SK-N-SH (cell line): ENCODE results near the gene PARP12. TPM values are rescaled to one million over a fixed set of nuclear protein-coding genes. Genes with fewer than 3 reads are reported as not detected.

ENCODE experiments used
- CTCF ChIA-PET: fragments of 300-600, 350-600 bp; formaldehyde crosslinking; extraction: SDS; loops from one replicate; lab custom pipeline; 2021; lab: Yijun Ruan, JAX
- POLR2A ChIA-PET: fragments of 350-600 bp; sonication (Branson Sonifier 250); formaldehyde crosslinking; extraction: SDS; loops from one replicate; lab custom pipeline; 2020; ENCODE audit warnings: antibody characterized with exemption, inconsistent platforms; lab: Yijun Ruan, JAX
- DNase-seq: peaks from one replicate; pipeline ENCODE4 v3.0.0; 2012
- H2AFZ ChIP-seq: fragments of 200-600 bp; sonication (generic); 2 replicates; pipeline ENCODE4 v1.8.1; 2016; ENCODE audit warnings: antibody characterized with exemption, mild to moderate bottlenecking, low read depth
- H3F3A ChIP-seq: fragments of 200-600 bp; sonication (generic); replicated peaks from 2 replicates; pipeline ENCODE3; 2016; ENCODE audit warnings: antibody characterized with exemption, mild to moderate bottlenecking; ENCODE audit not compliant: insufficient read depth
- H3K27ac ChIP-seq, 2 experiments: fragments of 200-500 bp in 1 of 2; fragments of 200-600 bp in 1 of 2; sonication (Bioruptor generic) in 1 of 2; sonication (generic), shearing (Covaris generic) in 1 of 2; 2 replicates each; pipeline versions ENCODE4 v1.5.1 to v1.6.1; 2014 to 2016; ENCODE audit warnings: low read depth in 2 of 2, inconsistent platforms in 1 of 2, low read length in 1 of 2, mild to moderate bottlenecking in 1 of 2, mixed read lengths in 1 of 2
- H3K27me3 ChIP-seq: fragments of 200-600 bp; sonication (generic), shearing (Covaris generic); 2 replicates; pipeline ENCODE4 v1.6.1; 2016; ENCODE audit warnings: mixed run types; ENCODE audit not compliant: insufficient read depth
- H3K36me3 ChIP-seq, 2 experiments: fragments of 200-500 bp in 1 of 2; fragments of 200-600 bp in 1 of 2; sonication (Bioruptor generic) in 1 of 2; sonication (generic) in 1 of 2; replicated peaks in 1 of 2; 2 replicates each; pipeline versions ENCODE3 to v1.5.1; 2014 to 2016; ENCODE audit warnings: low read length in 1 of 2, mild to moderate bottlenecking in 1 of 2; ENCODE audit not compliant: insufficient read depth in 2 of 2, control insufficient read depth in 1 of 2
- H3K4me1 ChIP-seq, 2 experiments: fragments of 200-500 bp in 1 of 2; fragments of 200-600 bp in 1 of 2; sonication (Bioruptor generic) in 1 of 2; sonication (generic), shearing (Covaris generic) in 1 of 2; 2 replicates each; pipeline versions ENCODE4 v1.5.1 to v1.6.1; 2014 to 2016; ENCODE audit warnings: low read depth in 1 of 2, low read length in 1 of 2, mixed run types in 1 of 2; ENCODE audit not compliant: insufficient read depth in 2 of 2, control insufficient read depth in 1 of 2
- H3K4me2 ChIP-seq: fragments of 200-600 bp; sonication (generic), shearing (Covaris generic); 2 replicates; pipeline ENCODE4 v1.6.1; 2017; ENCODE audit warnings: mixed run types
- H3K4me3 ChIP-seq, 2 experiments: fragments of 200-500 bp in 1 of 2; fragments of 200-600 bp in 1 of 2; sonication (Bioruptor generic) in 1 of 2; sonication (generic), shearing (Covaris generic) in 1 of 2; 2 replicates each; pipeline versions ENCODE4 v1.5.1 to v1.8.1; 2014 to 2016; ENCODE audit warnings: low read depth in 2 of 2, inconsistent platforms in 1 of 2, low read length in 1 of 2, mild to moderate bottlenecking in 1 of 2, mixed read lengths in 1 of 2, moderate library complexity in 1 of 2
- H3K79me2 ChIP-seq: fragments of 200-600 bp; sonication (generic); 2 replicates; pipeline ENCODE4 v1.8.1; 2017; ENCODE audit warnings: mild to moderate bottlenecking; ENCODE audit not compliant: insufficient read depth
- H3K9ac ChIP-seq: fragments of 200-600 bp; sonication (generic); 2 replicates; pipeline ENCODE4 v1.6.1; 2017; ENCODE audit warnings: mixed run types
- H3K9me2 ChIP-seq: fragments of 200-600 bp; sonication (generic); 2 replicates; pipeline ENCODE4 v1.6.1; 2017; ENCODE audit warnings: mixed run types
- H3K9me3 ChIP-seq: fragments of 200-600 bp; sonication (generic); 2 replicates; pipeline ENCODE4 v1.6.1; 2017; ENCODE audit warnings: mixed run types, mild to moderate bottlenecking, moderate library complexity
- H4K20me1 ChIP-seq: fragments of 200-600 bp; sonication (generic); 2 replicates; pipeline ENCODE4 v1.6.1; 2017; ENCODE audit warnings: mild to moderate bottlenecking, mixed run types; ENCODE audit not compliant: insufficient read depth
- CHD2 ChIP-seq: fragments of 150-350 bp; IDR thresholded peaks from 2 replicates; pipeline ENCODE4 v1.6.1; 2018; ENCODE audit warnings: low read length; ENCODE audit not compliant: partially characterized antibody
- ELF1 ChIP-seq: IDR thresholded peaks from 2 replicates; pipeline ENCODE4 v1.4.0; 2012
- FOSL2 ChIP-seq: IDR thresholded peaks from 2 replicates; pipeline ENCODE4 v1.4.0; 2012; ENCODE audit warnings: low read depth, mild to moderate bottlenecking, moderate library complexity, borderline replicate concordance
- FOXJ3 ChIP-seq: sonication (generic); formaldehyde crosslinking; IDR thresholded peaks from 2 replicates; pipeline ENCODE4 v1.5.1; 2020; ENCODE audit warnings: mild to moderate bottlenecking, missing genetic modification reagents
- GATA2 ChIP-seq: sonication (generic); formaldehyde crosslinking; IDR thresholded peaks from 2 replicates; pipeline ENCODE4 v1.5.0; 2020; ENCODE audit warnings: mild to moderate bottlenecking, missing genetic modification reagents
- NRF1 ChIP-seq: IDR thresholded peaks from 2 replicates; pipeline ENCODE4 v1.6.1; 2012; ENCODE audit warnings: low read depth, mild to moderate bottlenecking, low read length
- RCOR1 ChIP-seq: fragments of 150-350 bp; IDR thresholded peaks from 2 replicates; pipeline ENCODE4 v1.6.1; 2017; ENCODE audit warnings: antibody characterized with exemption, low read length
- RFX5 ChIP-seq: IDR thresholded peaks from 2 replicates; pipeline ENCODE4 v1.6.1; 2012; ENCODE audit warnings: mild to moderate bottlenecking, improper control_type of control experiment, low read length
- RXRA ChIP-seq: IDR thresholded peaks from 2 replicates; pipeline ENCODE4 v1.4.0; 2012; ENCODE audit warnings: low read depth, mild to moderate bottlenecking, borderline replicate concordance
- YY1 ChIP-seq: IDR thresholded peaks from 2 replicates; pipeline ENCODE4 v1.4.0; 2012; ENCODE audit warnings: low read depth, mild to moderate bottlenecking
- WGBS: methylation state at CpG from one replicate; pipeline ENCODE4 v1.1.6; 2017; ENCODE audit warnings: low lambda C conversion rate; 5-methylcytosine and 5-hydroxymethylcytosine counted together
- polyA plus RNA-seq, 3 experiments: library from polyadenylated mRNA; depleted of rRNA; stranded (reverse); fragments of >200 nt; gene quantifications; 2 replicates each; pipeline ENCODE4 v1.2.3, GENCODE V29; 2012
- TF ChIP-seq, protein P1 (sequence below): fragments of 150-350 bp; IDR thresholded peaks from 2 replicates; pipeline ENCODE4 v1.6.1; 2017; ENCODE audit warnings: antibody characterized with exemption, low read length, low read depth, borderline replicate concordance
- TF ChIP-seq, protein P2 (sequence below): fragments of 200-600 bp; sonication (generic); IDR thresholded peaks from 2 replicates; pipeline ENCODE4 v1.6.1; 2017; ENCODE audit warnings: antibody characterized with exemption, mild to moderate bottlenecking, moderate library complexity
- TF ChIP-seq, protein P3 (sequence below): IDR thresholded peaks from 2 replicates; pipeline ENCODE4 v1.4.0; 2012; ENCODE audit warnings: low read depth, borderline replicate concordance
- TF ChIP-seq, protein P4 (sequence below): IDR thresholded peaks from 2 replicates; pipeline ENCODE4; 2012
- TF ChIP-seq, protein P5 (sequence below): IDR thresholded peaks from 2 replicates; pipeline ENCODE4 v1.6.1; 2012; ENCODE audit warnings: mild to moderate bottlenecking, low read depth, low read length, moderate library complexity

Gene PARP12
- polyA plus RNA-seq, 1 of the 3 experiments (the other 2 are of a cell fraction), result 17.7 TPM

DNA sequence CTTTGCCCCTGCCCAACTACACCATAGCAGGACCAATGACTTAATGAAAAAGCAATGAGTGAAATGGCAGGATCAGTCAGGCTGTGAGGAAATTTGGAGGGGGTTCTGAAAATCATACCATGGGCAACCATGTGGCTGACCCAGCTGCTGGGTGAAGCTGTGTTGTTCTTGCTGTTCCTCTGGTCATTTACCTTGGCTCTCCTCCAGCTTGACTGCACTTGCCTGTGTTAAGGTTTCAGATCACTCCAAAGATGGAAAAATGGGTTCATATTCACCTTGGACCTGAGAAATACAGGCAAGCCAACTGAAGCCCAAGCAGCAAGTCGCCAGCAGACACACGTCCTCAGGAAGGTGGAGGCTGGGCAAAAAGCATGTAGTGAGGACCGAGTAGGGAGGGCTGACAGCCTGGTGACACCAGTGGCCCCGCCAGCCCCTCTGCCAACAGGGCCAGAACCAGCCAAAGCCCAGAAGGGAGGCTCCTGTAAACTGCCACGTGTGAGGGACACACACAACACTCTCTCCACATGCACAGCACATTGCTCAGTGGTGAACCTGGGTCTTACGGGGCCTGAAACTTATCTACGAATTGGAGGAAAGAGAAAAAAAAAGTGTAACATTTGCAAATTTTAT, 40.1 kb downstream of the PARP12 start:
- H3K9me2 ChIP-seq, result no peaks in the 10 kb centered on the region
- H3K27ac ChIP-seq, result no peak overlapping the region
- WGBS, result 83% methylated on average over 7 of the region's 7 CpGs
- H3K4me1 ChIP-seq, result peaks cover 0 to 15% of the 10 kb centered on the region in 2 experiments; a peak in 1 of 4 replicates
- no peak overlapping the region for H3K9ac ChIP-seq
- POLR2A ChIA-PET, result no interaction called here
- H3F3A ChIP-seq, result peaks cover 3% of the 10 kb centered on the region
- H3K9me3 ChIP-seq, result no peaks in the 10 kb centered on the region
- no peak for DNase-seq
- H3K36me3 ChIP-seq, result peaks cover 2 to 3% of the 10 kb centered on the region in 2 experiments
- H4K20me1 ChIP-seq, result no peaks in the 10 kb centered on the region
- CTCF ChIA-PET, result interaction anchor here (1.0 to 2.0 kb wide), 3 partner anchors 9 to 21 kb away, joined by 3 to 11 read pairs (median 4); no protein-coding TSS in a partner anchor
- no peak overlapping the region for H3K4me3 ChIP-seq
- TF ChIP-seq RXRA, result no peak
- no peak for TF ChIP-seq NRF1
- TF ChIP-seq FOXJ3, result no peak
- no peaks in the 10 kb centered on the region for H3K79me2 ChIP-seq
- no peaks in the 10 kb centered on the region for H3K27me3 ChIP-seq
- no peak overlapping the region for H2AFZ ChIP-seq
- no peak overlapping the region for H3K4me2 ChIP-seq

DNA sequence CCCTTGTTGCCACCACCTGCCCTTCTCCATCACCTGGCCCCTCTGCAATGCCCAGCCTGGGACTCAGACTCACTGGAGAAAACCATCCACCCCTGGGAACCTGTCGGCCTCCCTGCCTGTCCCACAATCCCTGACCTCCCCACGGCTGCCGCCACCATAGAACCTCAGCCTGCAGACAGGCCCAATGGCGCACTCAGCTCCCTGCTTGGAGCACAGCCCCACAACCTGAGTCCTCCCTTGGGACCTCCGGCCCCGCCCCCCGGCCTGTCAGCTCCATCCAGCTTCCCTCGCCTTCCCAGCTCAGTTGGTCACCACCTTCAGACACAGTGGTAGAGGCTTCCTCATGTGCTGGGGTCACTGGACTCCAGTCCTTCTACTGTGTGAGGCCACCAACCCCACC, 41.1 kb downstream of the PARP12 start:
- Histone ChIP-seq H3F3A (peaks cover 3% of the 10 kb centered on the region), H3K9me3 (no peaks in the 10 kb centered on the region), H2AFZ (no peak overlapping the region), H3K9me2 (no peaks in the 10 kb centered on the region), H3K79me2 (no peaks in the 10 kb centered on the region), H3K27ac (no peak overlapping the region), H3K36me3 (peaks cover 2 to 3% of the 10 kb centered on the region in 2 experiments), H3K4me1 (peaks cover 0 to 14% of the 10 kb centered on the region in 2 experiments; a peak in 1 of 4 replicates), H4K20me1 (no peaks in the 10 kb centered on the region), H3K9ac (no peak overlapping the region), H3K4me2 (no peak overlapping the region)
- CTCF ChIA-PET, result interaction anchor here (1.0 to 2.0 kb wide), 3 partner anchors 8 to 20 kb away, joined by 3 to 11 read pairs (median 4); no protein-coding TSS in a partner anchor
- DNase-seq, result no peak
- POLR2A ChIA-PET, result no interaction called here
- TF ChIP-seq GATA2 (CRISPR knock-in tag), result no peak
- TF ChIP-seq ELF1, result no peak
- no peak for TF ChIP-seq YY1
- TF ChIP-seq, protein P1, sequence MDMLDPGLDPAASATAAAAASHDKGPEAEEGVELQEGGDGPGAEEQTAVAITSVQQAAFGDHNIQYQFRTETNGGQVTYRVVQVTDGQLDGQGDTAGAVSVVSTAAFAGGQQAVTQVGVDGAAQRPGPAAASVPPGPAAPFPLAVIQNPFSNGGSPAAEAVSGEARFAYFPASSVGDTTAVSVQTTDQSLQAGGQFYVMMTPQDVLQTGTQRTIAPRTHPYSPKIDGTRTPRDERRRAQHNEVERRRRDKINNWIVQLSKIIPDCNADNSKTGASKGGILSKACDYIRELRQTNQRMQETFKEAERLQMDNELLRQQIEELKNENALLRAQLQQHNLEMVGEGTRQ, result no peak
- TF ChIP-seq NRF1, result no peak
- TF ChIP-seq, protein P2, sequence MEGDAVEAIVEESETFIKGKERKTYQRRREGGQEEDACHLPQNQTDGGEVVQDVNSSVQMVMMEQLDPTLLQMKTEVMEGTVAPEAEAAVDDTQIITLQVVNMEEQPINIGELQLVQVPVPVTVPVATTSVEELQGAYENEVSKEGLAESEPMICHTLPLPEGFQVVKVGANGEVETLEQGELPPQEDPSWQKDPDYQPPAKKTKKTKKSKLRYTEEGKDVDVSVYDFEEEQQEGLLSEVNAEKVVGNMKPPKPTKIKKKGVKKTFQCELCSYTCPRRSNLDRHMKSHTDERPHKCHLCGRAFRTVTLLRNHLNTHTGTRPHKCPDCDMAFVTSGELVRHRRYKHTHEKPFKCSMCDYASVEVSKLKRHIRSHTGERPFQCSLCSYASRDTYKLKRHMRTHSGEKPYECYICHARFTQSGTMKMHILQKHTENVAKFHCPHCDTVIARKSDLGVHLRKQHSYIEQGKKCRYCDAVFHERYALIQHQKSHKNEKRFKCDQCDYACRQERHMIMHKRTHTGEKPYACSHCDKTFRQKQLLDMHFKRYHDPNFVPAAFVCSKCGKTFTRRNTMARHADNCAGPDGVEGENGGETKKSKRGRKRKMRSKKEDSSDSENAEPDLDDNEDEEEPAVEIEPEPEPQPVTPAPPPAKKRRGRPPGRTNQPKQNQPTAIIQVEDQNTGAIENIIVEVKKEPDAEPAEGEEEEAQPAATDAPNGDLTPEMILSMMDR, result no peak
- TF ChIP-seq, protein P3, sequence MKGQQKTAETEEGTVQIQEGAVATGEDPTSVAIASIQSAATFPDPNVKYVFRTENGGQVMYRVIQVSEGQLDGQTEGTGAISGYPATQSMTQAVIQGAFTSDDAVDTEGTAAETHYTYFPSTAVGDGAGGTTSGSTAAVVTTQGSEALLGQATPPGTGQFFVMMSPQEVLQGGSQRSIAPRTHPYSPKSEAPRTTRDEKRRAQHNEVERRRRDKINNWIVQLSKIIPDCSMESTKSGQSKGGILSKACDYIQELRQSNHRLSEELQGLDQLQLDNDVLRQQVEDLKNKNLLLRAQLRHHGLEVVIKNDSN, result no peak
- no peak for TF ChIP-seq RCOR1
- TF ChIP-seq RFX5, result no peak
- no peak for TF ChIP-seq FOSL2
- TF ChIP-seq, protein P4, sequence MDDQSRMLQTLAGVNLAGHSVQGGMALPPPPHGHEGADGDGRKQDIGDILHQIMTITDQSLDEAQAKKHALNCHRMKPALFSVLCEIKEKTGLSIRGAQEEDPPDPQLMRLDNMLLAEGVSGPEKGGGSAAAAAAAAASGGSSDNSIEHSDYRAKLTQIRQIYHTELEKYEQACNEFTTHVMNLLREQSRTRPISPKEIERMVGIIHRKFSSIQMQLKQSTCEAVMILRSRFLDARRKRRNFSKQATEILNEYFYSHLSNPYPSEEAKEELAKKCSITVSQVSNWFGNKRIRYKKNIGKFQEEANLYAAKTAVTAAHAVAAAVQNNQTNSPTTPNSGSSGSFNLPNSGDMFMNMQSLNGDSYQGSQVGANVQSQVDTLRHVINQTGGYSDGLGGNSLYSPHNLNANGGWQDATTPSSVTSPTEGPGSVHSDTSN, result no peak
- no peak for TF ChIP-seq CHD2
- TF ChIP-seq, protein P5, sequence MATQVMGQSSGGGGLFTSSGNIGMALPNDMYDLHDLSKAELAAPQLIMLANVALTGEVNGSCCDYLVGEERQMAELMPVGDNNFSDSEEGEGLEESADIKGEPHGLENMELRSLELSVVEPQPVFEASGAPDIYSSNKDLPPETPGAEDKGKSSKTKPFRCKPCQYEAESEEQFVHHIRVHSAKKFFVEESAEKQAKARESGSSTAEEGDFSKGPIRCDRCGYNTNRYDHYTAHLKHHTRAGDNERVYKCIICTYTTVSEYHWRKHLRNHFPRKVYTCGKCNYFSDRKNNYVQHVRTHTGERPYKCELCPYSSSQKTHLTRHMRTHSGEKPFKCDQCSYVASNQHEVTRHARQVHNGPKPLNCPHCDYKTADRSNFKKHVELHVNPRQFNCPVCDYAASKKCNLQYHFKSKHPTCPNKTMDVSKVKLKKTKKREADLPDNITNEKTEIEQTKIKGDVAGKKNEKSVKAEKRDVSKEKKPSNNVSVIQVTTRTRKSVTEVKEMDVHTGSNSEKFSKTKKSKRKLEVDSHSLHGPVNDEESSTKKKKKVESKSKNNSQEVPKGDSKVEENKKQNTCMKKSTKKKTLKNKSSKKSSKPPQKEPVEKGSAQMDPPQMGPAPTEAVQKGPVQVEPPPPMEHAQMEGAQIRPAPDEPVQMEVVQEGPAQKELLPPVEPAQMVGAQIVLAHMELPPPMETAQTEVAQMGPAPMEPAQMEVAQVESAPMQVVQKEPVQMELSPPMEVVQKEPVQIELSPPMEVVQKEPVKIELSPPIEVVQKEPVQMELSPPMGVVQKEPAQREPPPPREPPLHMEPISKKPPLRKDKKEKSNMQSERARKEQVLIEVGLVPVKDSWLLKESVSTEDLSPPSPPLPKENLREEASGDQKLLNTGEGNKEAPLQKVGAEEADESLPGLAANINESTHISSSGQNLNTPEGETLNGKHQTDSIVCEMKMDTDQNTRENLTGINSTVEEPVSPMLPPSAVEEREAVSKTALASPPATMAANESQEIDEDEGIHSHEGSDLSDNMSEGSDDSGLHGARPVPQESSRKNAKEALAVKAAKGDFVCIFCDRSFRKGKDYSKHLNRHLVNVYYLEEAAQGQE, result no peak
- TF ChIP-seq, all 33 proteins: peak for 0
- Histone ChIP-seq H3K4me3 (no peak overlapping the region), H3K27me3 (no peaks in the 10 kb centered on the region)
- 95% methylated on average over 8 of the region's 8 CpGs for WGBS
